Caco-2 (cell line): ENCODE measurements around the gene FRY. TPM values are rescaled to one million over a fixed set of nuclear protein-coding genes. Genes with fewer than 3 reads are reported as not detected.
"Not testable (repeated sequence)": the region's sequence is repeated elsewhere in the genome, so short reads cannot be mapped to it uniquely, and the experiment has no call there.

Experiments
- Bru-seq: library from RNA; stranded (reverse); fragments of 400-500 nt; gene quantifications from one replicate; lab custom pipeline; 2021; lab: Mats Ljungman, UMichigan
- BruChase-seq, 2 experiments: library from RNA; stranded (reverse); fragments of 400-500 nt; gene quantifications; one replicate each; lab custom pipeline; 2021; lab: Mats Ljungman, UMichigan
- BruUV-seq: library from RNA; stranded (reverse); fragments of 400-500 nt; replicated peaks from 2 replicates; lab custom pipeline; 2021; lab: Mats Ljungman, UMichigan
- CTCF ChIA-PET: fragments of 300-600 bp; sonication (Branson Sonifier 250); formaldehyde crosslinking; loops from one replicate; lab custom pipeline; 2022; ENCODE audit warnings: antibody characterized with exemption; lab: Charles Lee
- POLR2A ChIA-PET: fragments of 300-600 bp; sonication (Branson Sonifier 250); formaldehyde crosslinking; loops from one replicate; lab custom pipeline; 2022; ENCODE audit warnings: antibody characterized with exemption; lab: Charles Lee
- DNase-seq, 2 experiments: peaks; one replicate each; pipeline versions ENCODE4 v3.0.0 to v3.0.0-alpha.2; 2020 to 2022
- H3K27me3 ChIP-seq: replicated peaks from 2 replicates; pipeline ENCODE4 v1.6.0; 2011; ENCODE audit warnings: low read length; ENCODE audit not compliant: control insufficient read depth, insufficient read depth
- H3K36me3 ChIP-seq: 2 replicates; pipeline ENCODE4 v1.5.1; 2011; ENCODE audit warnings: low read length; ENCODE audit not compliant: control insufficient read depth, insufficient read depth
- H3K4me1 ChIP-seq: fragments of 250-450 bp; sonication (Bioruptor Pico); 2 replicates; pipeline ENCODE4 v1.5.1; 2020; ENCODE audit warnings: mild to moderate bottlenecking
- H3K4me3 ChIP-seq: 2 replicates; pipeline ENCODE4 v1.5.1; 2011; ENCODE audit warnings: low read depth, mild to moderate bottlenecking, control low read depth, low read length
- H3K9me3 ChIP-seq: fragments of 250-450 bp; sonication (Bioruptor Pico); 2 replicates; pipeline ENCODE4 v1.5.1; 2020; ENCODE audit warnings: mild to moderate bottlenecking, moderate library complexity
- H3K27ac Mint-ChIP-seq: one replicate; pipeline ENCODE4 v1.8.0; 2022; ENCODE audit warnings: mixed read lengths; ENCODE audit not compliant: unreplicated experiment
- H3K27me3 Mint-ChIP-seq: one replicate; pipeline ENCODE4 v1.8.0; 2022; ENCODE audit warnings: mixed read lengths; ENCODE audit not compliant: insufficient read depth, unreplicated experiment
- H3K36me3 Mint-ChIP-seq: one replicate; pipeline ENCODE4 v1.8.0; 2022; ENCODE audit warnings: mild to moderate bottlenecking, mixed read lengths; ENCODE audit not compliant: insufficient read depth, unreplicated experiment
- H3K4me1 Mint-ChIP-seq: one replicate; pipeline ENCODE4 v1.8.0; 2022; ENCODE audit warnings: low read depth, mixed read lengths; ENCODE audit not compliant: unreplicated experiment
- H3K4me3 Mint-ChIP-seq: one replicate; pipeline ENCODE4 v1.8.0; 2022; ENCODE audit warnings: mild to moderate bottlenecking, moderate library complexity, mixed read lengths; ENCODE audit not compliant: unreplicated experiment
- H3K9me3 Mint-ChIP-seq: one replicate; pipeline ENCODE4 v1.8.0; 2022; ENCODE audit warnings: mixed read lengths; ENCODE audit not compliant: unreplicated experiment
- intact Hi-C: fragments of 100-400 bp; cut with micrococcal nuclease; formaldehyde crosslinking; loops from one replicate; pipeline ENCODE4 v1.10.0; 2022; ENCODE audit not compliant: unreplicated experiment
- long read RNA-seq: library from polyadenylated mRNA; stranded (forward); transcript quantifications from one replicate; pipeline ENCODE4 v2.0.0, GENCODE V29; 2022
- total RNA-seq: library from RNA; stranded (reverse); gene quantifications from 2 replicates; pipeline ENCODE4 v1.2.3, GENCODE V29; 2022
- TF ChIP-seq, protein P1 (sequence below), 2 experiments: fragments of 200-600 bp in 1 of 2; IDR thresholded peaks; 1 replicate in 1 of 2; 2 replicates in 1 of 2; pipeline versions ENCODE4 v1.5.1 to v1.8.0; 2011 to 2022; ENCODE audit warnings: antibody characterized with exemption in 1 of 2, control low read depth in 1 of 2, inconsistent platforms in 1 of 2, low read depth in 1 of 2, low read length in 1 of 2, mild to moderate bottlenecking in 1 of 2, moderate library complexity in 1 of 2; ENCODE audit not compliant: insufficient read depth in 1 of 2, severe bottlenecking in 1 of 2, unreplicated experiment in 1 of 2

FRY gene
- total RNA-seq (91.3 and 118 TPM in 2 replicates), Bru-seq, nascent RNA (percentile 67 among the genes with signal in this experiment), BruChase-seq, experiment 1, labeled RNA remaining after a 2-hour chase (percentile 60 among the genes with signal in this experiment), BruChase-seq, experiment 2, labeled RNA remaining after a 6-hour chase (percentile 64 among the genes with signal in this experiment)
- long read RNA-seq, partial matches to known transcripts: 43 of 91 reads
- long read RNA-seq, other reads (novel, unspliced or antisense): 48 of 91 reads

- Histone ChIP-seq H3K27me3 (no peaks in the 10 kb centered on the region), H3K9me3 (no peaks in the 10 kb centered on the region), H3K4me3 (peak within 1 kb of the TSS; percentile 64), H3K36me3 (no peaks in the 10 kb centered on the region), H3K4me1 (peaks cover 16% of the 10 kb centered on the region)
- H3K36me3 Mint-ChIP-seq: peaks cover 11% of the 10 kb centered on the region
- TF ChIP-seq, protein P1, sequence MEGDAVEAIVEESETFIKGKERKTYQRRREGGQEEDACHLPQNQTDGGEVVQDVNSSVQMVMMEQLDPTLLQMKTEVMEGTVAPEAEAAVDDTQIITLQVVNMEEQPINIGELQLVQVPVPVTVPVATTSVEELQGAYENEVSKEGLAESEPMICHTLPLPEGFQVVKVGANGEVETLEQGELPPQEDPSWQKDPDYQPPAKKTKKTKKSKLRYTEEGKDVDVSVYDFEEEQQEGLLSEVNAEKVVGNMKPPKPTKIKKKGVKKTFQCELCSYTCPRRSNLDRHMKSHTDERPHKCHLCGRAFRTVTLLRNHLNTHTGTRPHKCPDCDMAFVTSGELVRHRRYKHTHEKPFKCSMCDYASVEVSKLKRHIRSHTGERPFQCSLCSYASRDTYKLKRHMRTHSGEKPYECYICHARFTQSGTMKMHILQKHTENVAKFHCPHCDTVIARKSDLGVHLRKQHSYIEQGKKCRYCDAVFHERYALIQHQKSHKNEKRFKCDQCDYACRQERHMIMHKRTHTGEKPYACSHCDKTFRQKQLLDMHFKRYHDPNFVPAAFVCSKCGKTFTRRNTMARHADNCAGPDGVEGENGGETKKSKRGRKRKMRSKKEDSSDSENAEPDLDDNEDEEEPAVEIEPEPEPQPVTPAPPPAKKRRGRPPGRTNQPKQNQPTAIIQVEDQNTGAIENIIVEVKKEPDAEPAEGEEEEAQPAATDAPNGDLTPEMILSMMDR (IDR thresholded peaks at IDR 0.05; ENCODE audit: insufficient read depth in 1 of 2, low read depth in 1 of 2, low read length in 1 of 2, severe bottlenecking in 1 of 2, unreplicated experiment in 1 of 2): peak in 1 of 2 experiments; percentile 31
- H3K27me3 Mint-ChIP-seq: no peaks in the 10 kb centered on the region
- BruUV-seq: no TSS peak
- DNase-seq: peak; percentile 87 to 90
- peaks cover 24% of the 10 kb centered on the region for H3K4me1 Mint-ChIP-seq
- POLR2A ChIA-PET: interaction anchor here (0.8 kb wide), 2 partner anchors 138 to 283 kb away, joined by 3 read pairs; no protein-coding TSS in a partner anchor
- H3K27ac Mint-ChIP-seq: peak within 1 kb of the TSS; percentile 83
- CTCF ChIA-PET: interaction anchor here (0.5 to 1.2 kb wide), 8 partner anchors 9 to 284 kb away, joined by 3 to 5 read pairs (median 3); partner anchors contain the start of genes BRCA2 and ZAR1L
- intact Hi-C loops: loop anchor here (1.0 to 5.0 kb wide), 5 partner anchors 28 to 196 kb away; no protein-coding TSS in a partner anchor
- no peaks in the 10 kb centered on the region for H3K9me3 Mint-ChIP-seq
- peak within 1 kb of the TSS; percentile 78 for H3K4me3 Mint-ChIP-seq
Measured at GRCh38 chr13:32031025-32031814, at the start of gene FRY. FRY (plus strand) TSS chr13:32031774; CDS start chr13:32031796, 22 bp downstream.

- no TSS peak for BruUV-seq
- peaks cover 13% of the 10 kb centered on the region for H3K4me1 Mint-ChIP-seq
- peaks cover 17% of the 10 kb centered on the region; the same call in 1 of the 2 replicates for H3K4me1 ChIP-seq
- no peaks in the 10 kb centered on the region for H3K27me3 Mint-ChIP-seq
- no peak for DNase-seq
- POLR2A ChIA-PET: no interaction called here
- no peaks in the 10 kb centered on the region; the same call in 1 of the 2 replicates for H3K9me3 ChIP-seq
- no peaks in the 10 kb centered on the region for H3K9me3 Mint-ChIP-seq
- TF ChIP-seq, protein P1 (IDR thresholded peaks at IDR 0.05; ENCODE audit: insufficient read depth in 1 of 2, low read depth in 1 of 2, low read length in 1 of 2, severe bottlenecking in 1 of 2, unreplicated experiment in 1 of 2): no peak
- CTCF ChIA-PET: no interaction called here
- no peaks in the 10 kb centered on the region for H3K36me3 ChIP-seq
- H3K4me3 Mint-ChIP-seq: no peak overlapping the region
- H3K27ac Mint-ChIP-seq: no peak overlapping the region
- H3K4me3 ChIP-seq: no peak overlapping the region
- no peaks in the 10 kb centered on the region for H3K36me3 Mint-ChIP-seq
- no peaks in the 10 kb centered on the region for H3K27me3 ChIP-seq
- intact Hi-C loops: no loop called here
Measured at GRCh38 chr13:31982124-31982523, 49.5 kb upstream of the FRY start.

- DNase-seq: no peak
- Histone ChIP-seq H3K27me3 (no peaks in the 10 kb centered on the region), H3K4me1 (peaks cover 17% of the 10 kb centered on the region; the same call in 1 of the 2 replicates), H3K4me3 (no peak overlapping the region), H3K36me3 (no peaks in the 10 kb centered on the region), H3K9me3 (no peaks in the 10 kb centered on the region; the same call in 1 of the 2 replicates)
- no peak overlapping the region for H3K27ac Mint-ChIP-seq
- H3K4me1 Mint-ChIP-seq: peaks cover 13% of the 10 kb centered on the region
- BruUV-seq: no TSS peak
- intact Hi-C loops: no loop called here
- no peaks in the 10 kb centered on the region for H3K27me3 Mint-ChIP-seq
- ChIA-PET CTCF (no interaction called here), POLR2A (no interaction called here)
- no peak overlapping the region for H3K4me3 Mint-ChIP-seq
- no peaks in the 10 kb centered on the region for H3K36me3 Mint-ChIP-seq
- H3K9me3 Mint-ChIP-seq: no peaks in the 10 kb centered on the region
- TF ChIP-seq, protein P1 (IDR thresholded peaks at IDR 0.05; ENCODE audit: insufficient read depth in 1 of 2, low read depth in 1 of 2, low read length in 1 of 2, severe bottlenecking in 1 of 2, unreplicated experiment in 1 of 2): no peak
Measured at GRCh38 chr13:31982540-31982939, 49.0 kb upstream of the FRY start.

- H3K36me3 ChIP-seq, H3K27me3 Mint-ChIP-seq, DNase-seq, H3K4me3 Mint-ChIP-seq, H3K4me3 ChIP-seq, H3K36me3 Mint-ChIP-seq, CTCF ChIA-PET, H3K27ac Mint-ChIP-seq, POLR2A ChIA-PET, H3K9me3 ChIP-seq, intact Hi-C loops, H3K9me3 Mint-ChIP-seq, BruUV-seq, H3K27me3 ChIP-seq: not testable (repeated sequence)
- H3K4me1 Mint-ChIP-seq: peaks cover 13% of the 10 kb centered on the region
- peaks cover 17% of the 10 kb centered on the region; the same call in 1 of the 2 replicates for H3K4me1 ChIP-seq
Measured at GRCh38 chr13:31983696-31984095, 47.9 kb upstream of the FRY start.
